HG03064 (cell line): ENCODE measurements around the gene CD99L2.

Experiments
- ATAC-seq: cut with Tn5 transposase; IDR thresholded peaks from one replicate; pipeline ENCODE4 v1.9.1; 2021; ENCODE audit warnings: low read depth; ENCODE audit not compliant: unreplicated experiment

The CD99L2 gene

GRCh38 chrX:150813922-150814321 is 84.5 kb downstream of the CD99L2 start:
- ATAC-seq, result no peak

- ATAC-seq, result no peak
Measured at GRCh38 chrX:150806827-150807226, 91.6 kb downstream of the CD99L2 start.

- no peak for ATAC-seq
Measured at GRCh38 chrX:150805736-150806135, 92.7 kb downstream of the CD99L2 start.

- ATAC-seq, result no peak
Measured at GRCh38 chrX:150792949-150793527, 105.4 kb downstream of the CD99L2 start.

GRCh38 chrX:150790021-150790420 is 108.4 kb downstream of the CD99L2 start:
- no peak for ATAC-seq

- ATAC-seq, result no peak
Measured at GRCh38 chrX:150781677-150782076, 116.8 kb downstream of the CD99L2 start.

- ATAC-seq, result no peak
Measured at GRCh38 chrX:150779385-150779784, 119.1 kb downstream of the CD99L2 start.

GRCh38 chrX:150777328-150777992 is 121.0 kb downstream of the CD99L2 start:
- no peak for ATAC-seq

- ATAC-seq, result no peak
Measured at GRCh38 chrX:150775569-150776350, 122.7 kb downstream of the CD99L2 start.

GRCh38 chrX:150774798-150775568 is 123.5 kb downstream of the CD99L2 start:
- no peak for ATAC-seq

- ATAC-seq, result no peak
Measured at GRCh38 chrX:150773634-150774033, 124.8 kb downstream of the CD99L2 start.

GRCh38 chrX:150773117-150773516 is 125.4 kb downstream of the CD99L2 start:
- no peak for ATAC-seq

GRCh38 chrX:150772150-150772970 is 126.1 kb downstream of the CD99L2 start:
- ATAC-seq, result peak; percentile 73

- no peak for ATAC-seq
Measured at GRCh38 chrX:150771116-150771515, 127.4 kb downstream of the CD99L2 start.

- ATAC-seq, result no peak
Measured at GRCh38 chrX:150770623-150771022, 127.8 kb downstream of the CD99L2 start.

GRCh38 chrX:150769408-150769807 is 129.1 kb downstream of the CD99L2 start:
- no peak for ATAC-seq

GRCh38 chrX:150768580-150769190 is 129.8 kb downstream of the CD99L2 start:
- ATAC-seq, result no peak

- ATAC-seq, result no peak
Measured at GRCh38 chrX:150768132-150768485, 130.4 kb downstream of the CD99L2 start.

- no peak for ATAC-seq
Measured at GRCh38 chrX:150767475-150768131, 130.9 kb downstream of the CD99L2 start.
